HCT116 (cell line): ENCODE data around the gene DNMT3B. TPM values are rescaled to one million over a fixed set of nuclear protein-coding genes. Genes with fewer than 3 reads are reported as not detected.
A peak's percentile ranks its signal among the peaks of the same experiment; 100 is the strongest.

Source experiments
- ATAC-seq: fragments of 200-7000 bp; cut with Tn5 transposase; 2 replicates; pipeline ENCODE4 v1.9.1; 2020; ENCODE audit warnings: mild to moderate bottlenecking, moderate library complexity
- BruUV-seq: library from RNA; stranded (reverse); fragments of 400-500 nt; replicated peaks from 2 replicates; lab custom pipeline; 2021; lab: Mats Ljungman, UMichigan
- CTCF ChIA-PET: fragments of 300-600 bp; sonication (Branson Sonifier 250); formaldehyde crosslinking; loops from one replicate; lab custom pipeline; 2021; ENCODE audit warnings: antibody characterized with exemption; lab: Charles Lee
- POLR2A ChIA-PET: fragments of 300-600, 350-600 bp; sonication (Branson Sonifier 250); formaldehyde crosslinking; loops from one replicate; lab custom pipeline; 2021; ENCODE audit warnings: antibody characterized with exemption; lab: Charles Lee
- RAD21 ChIA-PET, 2 experiments: fragments of 300-600 bp; sonication (Branson Sonifier 250); formaldehyde crosslinking; loops; one replicate each; lab custom pipeline; 2023; ENCODE audit warnings: low total read pairs in 2 of 2; ENCODE audit not compliant: uncharacterized antibody in 2 of 2, unreplicated experiment in 2 of 2, low non-redundant PET in 1 of 2; lab: Charles Lee
- DNase-seq: peaks from one replicate; pipeline ENCODE4 v3.0.0-alpha.2; 2010; ENCODE audit warnings: low read depth, low spot score
- H2AFZ ChIP-seq: fragments of 200-600 bp; shearing (Covaris generic), sonication (generic); 2 replicates; pipeline ENCODE4 v1.6.1; 2017; ENCODE audit warnings: low read depth, mixed run types, mixed read lengths, antibody characterized with exemption, low read length; ENCODE audit not compliant: poor library complexity, severe bottlenecking
- H3K27ac ChIP-seq: 2 replicates; pipeline ENCODE4 v1.5.1; 2012; ENCODE audit warnings: low read depth, low read length
- H3K27me3 ChIP-seq: fragments of 200-600 bp; sonication (generic); 2 replicates; pipeline ENCODE4 v1.6.1; 2016; ENCODE audit warnings: mixed run types, low read length, mixed read lengths; ENCODE audit not compliant: insufficient read depth
- H3K36me3 ChIP-seq, 2 experiments: fragments of 200-500 bp in 1 of 2; fragments of 200-600 bp in 1 of 2; sonication (Bioruptor generic) in 1 of 2; sonication (generic) in 1 of 2; 2 replicates each; pipeline versions ENCODE4 v1.5.1 to v1.6.1; 2014 to 2016; ENCODE audit warnings: low read length in 2 of 2, inconsistent platforms in 1 of 2, mixed read lengths in 1 of 2, mixed run types in 1 of 2; ENCODE audit not compliant: insufficient read depth in 2 of 2, control insufficient read depth in 1 of 2
- H3K4me1 ChIP-seq, 2 experiments: fragments of 200-600 bp in 1 of 2; sonication (generic) in 1 of 2; 2 replicates each; pipeline versions ENCODE4 v1.5.1 to v1.6.1; 2012 to 2017; ENCODE audit warnings: low read length in 2 of 2, inconsistent platforms in 1 of 2, mild to moderate bottlenecking in 1 of 2, mixed read lengths in 1 of 2, mixed run types in 1 of 2, moderate library complexity in 1 of 2; ENCODE audit not compliant: insufficient read depth in 2 of 2, control insufficient read depth in 1 of 2
- H3K4me2 ChIP-seq: fragments of 200-600 bp; sonication (generic); 2 replicates; pipeline ENCODE4 v1.6.1; 2017; ENCODE audit warnings: mixed run types, low read length, mixed read lengths
- H3K4me3 ChIP-seq, 2 experiments: fragments of 200-600 bp in 1 of 2; sonication (generic) in 1 of 2; replicated peaks in 1 of 2; 2 replicates each; pipeline ENCODE4 v1.5.1; 2011 to 2016; ENCODE audit warnings: low read length in 2 of 2, control low read depth in 1 of 2, low read depth in 1 of 2, mild to moderate bottlenecking in 1 of 2, mixed read lengths in 1 of 2, mixed run types in 1 of 2
- H3K79me2 ChIP-seq: fragments of 200-600 bp; sonication (generic); 2 replicates; pipeline ENCODE4 v1.6.1; 2017; ENCODE audit warnings: mild to moderate bottlenecking, mixed run types, low read length, moderate library complexity, mixed read lengths; ENCODE audit not compliant: insufficient read depth
- H3K9ac ChIP-seq: fragments of 200-600 bp; sonication (generic); 2 replicates; pipeline ENCODE4 v1.6.1; 2016; ENCODE audit warnings: low read length, mixed read lengths
- H3K9me2 ChIP-seq: fragments of 200-600 bp; sonication (generic), shearing (Covaris generic); 2 replicates; pipeline ENCODE4 v1.6.1; 2017; ENCODE audit warnings: mixed run types, mild to moderate bottlenecking, moderate library complexity; ENCODE audit not compliant: insufficient read depth
- H3K9me3 ChIP-seq, 2 experiments: fragments of 200-500 bp in 1 of 2; fragments of 200-600 bp in 1 of 2; sonication (Bioruptor generic) in 1 of 2; sonication (generic) in 1 of 2; 2 replicates each; pipeline ENCODE4 v1.6.1; 2014 to 2017; ENCODE audit warnings: low read length in 2 of 2, mixed read lengths in 2 of 2, inconsistent platforms in 1 of 2, low read depth in 1 of 2, mild to moderate bottlenecking in 1 of 2, mixed run types in 1 of 2, moderate library complexity in 1 of 2; ENCODE audit not compliant: control insufficient read depth in 1 of 2, insufficient read depth in 1 of 2
- H4K20me1 ChIP-seq: fragments of 200-600 bp; sonication (generic), shearing (Covaris generic); 2 replicates; pipeline ENCODE4 v1.6.1; 2017; ENCODE audit warnings: mixed run types, mild to moderate bottlenecking, moderate library complexity; ENCODE audit not compliant: insufficient read depth
- CBX3 ChIP-seq: IDR thresholded peaks from 2 replicates; pipeline ENCODE4 v1.6.1; 2012; ENCODE audit warnings: low read depth
- CEBPB ChIP-seq: IDR thresholded peaks from 2 replicates; pipeline ENCODE4 v1.6.1; 2012; ENCODE audit warnings: low read depth
- ELF1 ChIP-seq: IDR thresholded peaks from 2 replicates; pipeline ENCODE4 v1.6.1; 2012; ENCODE audit warnings: low read depth, borderline replicate concordance
- EZH2phosphoT487 ChIP-seq: fragments of 200-600 bp; IDR thresholded peaks from 2 replicates; pipeline ENCODE4 v1.6.1; 2018; ENCODE audit warnings: antibody characterized with exemption, borderline replicate concordance
- JUND ChIP-seq: IDR thresholded peaks from 2 replicates; pipeline ENCODE4 v1.6.1; 2012
- POLR2AphosphoS5 ChIP-seq: IDR thresholded peaks from 2 replicates; pipeline ENCODE4 v1.6.1; 2011; ENCODE audit warnings: mild to moderate bottlenecking, low read depth, low read length, moderate library complexity
- SIN3A ChIP-seq: IDR thresholded peaks from 2 replicates; pipeline ENCODE4 v1.6.1; 2012; ENCODE audit warnings: low read depth
- SP1 ChIP-seq: IDR thresholded peaks from 2 replicates; pipeline ENCODE4 v1.6.1; 2012; ENCODE audit warnings: low read depth
- SRF ChIP-seq: IDR thresholded peaks from 2 replicates; pipeline ENCODE4 v1.6.1; 2012; ENCODE audit warnings: low read depth
- TCF7L2 ChIP-seq: IDR thresholded peaks from 2 replicates; pipeline ENCODE4 v1.7.0; 2011; ENCODE audit warnings: borderline replicate concordance, inconsistent platforms; ENCODE audit not compliant: insufficient read depth, insufficient read length; ENCODE audit errors: extremely low read depth
- ZFX ChIP-seq: fragments of 450-650 bp; IDR thresholded peaks from 2 replicates; pipeline ENCODE4 v1.6.1; 2017
- ZNF274 ChIP-seq: fragments of 200-500 bp; sonication (Bioruptor generic); IDR thresholded peaks from 2 replicates; pipeline ENCODE4 v1.6.1; 2014; ENCODE audit warnings: mild to moderate bottlenecking, low read depth, low read length, inconsistent platforms
- intact Hi-C: fragments of 100-400 bp; cut with micrococcal nuclease; formaldehyde crosslinking; loops from 2 replicates; pipeline ENCODE4 v1.10.0; 2022
- total RNA-seq: library from RNA; stranded (reverse); gene quantifications from one replicate; pipeline ENCODE4 v1.2.1, GENCODE V29; 2021; ENCODE audit not compliant: unreplicated experiment
- TF ChIP-seq, protein P1 (sequence below), 3 experiments: fragments of 200-600 bp in 1 of 3; sonication (generic) in 1 of 3; IDR thresholded peaks in 2 of 3; conservative IDR thresholded peaks in 1 of 3; 2 replicates each; pipeline ENCODE4 v1.5.1; 2012 to 2017; ENCODE audit warnings: low read depth in 2 of 3, low read length in 2 of 3, antibody characterized with exemption in 1 of 3, borderline replicate concordance in 1 of 3, control low read depth in 1 of 3, mild to moderate bottlenecking in 1 of 3, mixed read lengths in 1 of 3, mixed run types in 1 of 3, moderate library complexity in 1 of 3; ENCODE audit not compliant: insufficient read depth in 1 of 3
- TF ChIP-seq, protein P2 (sequence below): IDR thresholded peaks from 2 replicates; pipeline ENCODE4 v1.6.1; 2012
- TF ChIP-seq, protein P3 (sequence below): IDR thresholded peaks from 2 replicates; pipeline ENCODE4 v1.6.1; 2012

Gene DNMT3B
- total RNA-seq, 1 experiment from 2014 or later, result 22.2 TPM

DNA sequence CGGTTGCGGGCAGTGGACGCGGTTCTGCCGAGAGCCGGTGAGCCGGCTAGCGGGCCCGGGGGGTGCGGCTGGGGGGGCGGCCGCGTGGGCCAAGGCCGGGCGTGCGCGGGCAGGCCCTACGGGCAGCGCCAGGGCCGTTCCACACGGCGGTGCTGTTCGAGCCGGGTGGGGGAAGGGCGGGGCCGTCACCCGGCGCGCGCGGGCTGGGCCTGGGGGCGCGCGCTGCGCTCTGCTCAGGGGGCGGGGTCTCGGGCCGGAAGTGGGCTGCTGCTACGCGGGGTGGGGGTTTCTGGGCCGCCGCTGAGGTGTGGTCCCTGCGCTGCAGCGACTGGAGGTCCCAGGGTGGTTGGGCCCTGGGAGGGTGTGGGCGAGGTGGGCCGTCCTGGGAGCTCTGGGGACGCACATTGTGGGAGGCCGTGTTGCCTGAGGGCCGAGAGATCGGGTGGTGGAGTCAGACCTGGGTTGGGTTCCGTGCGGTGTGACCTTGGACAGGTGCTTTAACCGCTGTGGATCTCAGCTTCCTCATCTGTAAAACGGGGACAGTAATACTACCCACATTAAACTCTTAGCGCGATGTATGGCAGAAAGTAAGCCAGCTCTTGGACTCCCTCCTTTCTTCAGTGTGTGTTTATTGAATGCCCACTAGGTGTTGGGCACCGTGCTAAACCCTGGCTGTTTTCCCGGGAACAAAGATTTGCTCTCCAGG lies 58.0 kb downstream of the DNMT3B start:
- Histone ChIP-seq H3K27me3 (no peaks in the 10 kb centered on the region), H3K9ac (peak overlapping the region; percentile 96), H3K9me2 (no peaks in the 10 kb centered on the region), H3K4me2 (peak overlapping the region; percentile 84), H3K4me1 (peaks cover 8 to 35% of the 10 kb centered on the region in 2 experiments; a peak in 3 of 4 replicates), H3K36me3 (no peaks in the 10 kb centered on the region), H4K20me1 (peaks cover 19% of the 10 kb centered on the region; the same call in 1 of the 2 replicates), H3K27ac (peak overlapping the region; percentile 58), H2AFZ (no peak overlapping the region), H3K9me3 (no peaks in the 10 kb centered on the region), H3K4me3 (peak overlapping the region; percentile 87 to 95), H3K79me2 (peaks cover 52% of the 10 kb centered on the region)
- CTCF ChIA-PET, result interaction anchor here (1.0 to 1.4 kb wide), 3 partner anchors 30 to 146 kb away, joined by 3 to 8 read pairs (median 4); partner anchors contain the start of gene C20orf203
- RAD21 ChIA-PET, result interaction anchor here in 1 of 2 experiments (0.6 kb wide), 1 partner anchor 144 kb away, joined by 4 read pairs; no protein-coding TSS in a partner anchor
- ATAC-seq (peak; percentile 90), DNase-seq (peak; percentile 15)
- POLR2A ChIA-PET, result interaction anchor here (0.6 to 1.0 kb wide), 7 partner anchors 35 to 1437 kb away, joined by 3 to 5 read pairs (median 3); partner anchors contain the start of gene DNMT3B
- intact Hi-C loops, result no loop called here
- TSS peak; percentile 63 for BruUV-seq
- TF ChIP-seq, protein P1, sequence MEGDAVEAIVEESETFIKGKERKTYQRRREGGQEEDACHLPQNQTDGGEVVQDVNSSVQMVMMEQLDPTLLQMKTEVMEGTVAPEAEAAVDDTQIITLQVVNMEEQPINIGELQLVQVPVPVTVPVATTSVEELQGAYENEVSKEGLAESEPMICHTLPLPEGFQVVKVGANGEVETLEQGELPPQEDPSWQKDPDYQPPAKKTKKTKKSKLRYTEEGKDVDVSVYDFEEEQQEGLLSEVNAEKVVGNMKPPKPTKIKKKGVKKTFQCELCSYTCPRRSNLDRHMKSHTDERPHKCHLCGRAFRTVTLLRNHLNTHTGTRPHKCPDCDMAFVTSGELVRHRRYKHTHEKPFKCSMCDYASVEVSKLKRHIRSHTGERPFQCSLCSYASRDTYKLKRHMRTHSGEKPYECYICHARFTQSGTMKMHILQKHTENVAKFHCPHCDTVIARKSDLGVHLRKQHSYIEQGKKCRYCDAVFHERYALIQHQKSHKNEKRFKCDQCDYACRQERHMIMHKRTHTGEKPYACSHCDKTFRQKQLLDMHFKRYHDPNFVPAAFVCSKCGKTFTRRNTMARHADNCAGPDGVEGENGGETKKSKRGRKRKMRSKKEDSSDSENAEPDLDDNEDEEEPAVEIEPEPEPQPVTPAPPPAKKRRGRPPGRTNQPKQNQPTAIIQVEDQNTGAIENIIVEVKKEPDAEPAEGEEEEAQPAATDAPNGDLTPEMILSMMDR (IDR thresholded peaks at IDR 0.05 in 2 of 3, conservative IDR thresholded peaks at IDR 0.05 in 1 of 3; ENCODE audit: borderline replicate concordance in 1 of 3, insufficient read depth in 1 of 3, low read depth in 2 of 3, low read length in 2 of 3), result no peak
- TF ChIP-seq, protein P2, sequence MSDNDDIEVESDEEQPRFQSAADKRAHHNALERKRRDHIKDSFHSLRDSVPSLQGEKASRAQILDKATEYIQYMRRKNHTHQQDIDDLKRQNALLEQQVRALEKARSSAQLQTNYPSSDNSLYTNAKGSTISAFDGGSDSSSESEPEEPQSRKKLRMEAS, result peak; percentile 25; the same call in 1 of the 2 replicates
- no peak for TF ChIP-seq JUND
- no peak for TF ChIP-seq EZH2phosphoT487
- no peak for TF ChIP-seq ELF1
- TF ChIP-seq POLR2AphosphoS5, result peak; percentile 45; the same call in 1 of the 2 replicates
- no peak for TF ChIP-seq SP1
- TF ChIP-seq ZFX, result peak; percentile 53; the same call in 1 of the 2 replicates
- TF ChIP-seq CEBPB, result no peak
- TF ChIP-seq SRF, result no peak
- TF ChIP-seq TCF7L2, result no peak
- no peak for TF ChIP-seq ZNF274
- TF ChIP-seq CBX3, result no peak
- TF ChIP-seq SIN3A, result no peak
- TF ChIP-seq, protein P3, sequence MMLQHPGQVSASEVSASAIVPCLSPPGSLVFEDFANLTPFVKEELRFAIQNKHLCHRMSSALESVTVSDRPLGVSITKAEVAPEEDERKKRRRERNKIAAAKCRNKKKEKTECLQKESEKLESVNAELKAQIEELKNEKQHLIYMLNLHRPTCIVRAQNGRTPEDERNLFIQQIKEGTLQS, result no peak
